Upper lobe of left lung (tissue), 6 donors: ENCODE results near the gene CFAP300. TPM values are rescaled to one million over a fixed set of nuclear protein-coding genes. Genes with fewer than 3 reads are reported as not detected.

Experiments used
- ATAC-seq, 2 donors: fragments of 200-7000 bp; cut with Tn5 transposase; one replicate each; pipeline ENCODE4 v1.9.1; 2022; ENCODE audit warnings: mild to moderate bottlenecking in 2 of 2, moderate library complexity in 2 of 2; ENCODE audit not compliant: low FRiP score in 2 of 2
- DNase-seq, 2 donors: peaks; one replicate each; pipeline ENCODE4 v3.0.0-alpha.2; 2019 to 2020
- H3K27ac ChIP-seq, 4 donors: fragments of 200-600 bp; sonication (generic); one replicate each; pipeline ENCODE4 v1.5.1; 2016 to 2019
- H3K27me3 ChIP-seq, 4 donors: fragments of 200-600 bp; sonication (generic); one replicate each; pipeline ENCODE4 v1.5.1; 2017 to 2019
- H3K36me3 ChIP-seq, 4 donors: fragments of 200-600 bp; sonication (generic); one replicate each; pipeline ENCODE4 v1.5.1; 2016 to 2019
- H3K4me1 ChIP-seq, 4 donors: fragments of 200-600 bp; sonication (generic); one replicate each; pipeline ENCODE4 v1.5.1; 2018 to 2019
- H3K4me3 ChIP-seq, 4 donors: fragments of 200-600 bp; sonication (generic); one replicate each; pipeline ENCODE4 v1.5.1; 2017 to 2019; ENCODE audit warnings: mild to moderate bottlenecking in 2 of 4, moderate library complexity in 1 of 4
- H3K9me3 ChIP-seq, 4 donors: fragments of 200-600 bp; sonication (generic); one replicate each; pipeline ENCODE4 v1.5.1; 2018 to 2019
- CTCF ChIP-seq, 6 experiments: fragments of 450-650 bp in 4 of 6; fragments of 200-600 bp in 2 of 6; sonication (generic) in 2 of 6; IDR thresholded peaks; one replicate each; pipeline ENCODE4 v1.5.1; 2016 to 2019; ENCODE audit warnings: antibody characterized with exemption in 6 of 6
- EP300 ChIP-seq, 4 donors: sonication (generic); formaldehyde crosslinking; IDR thresholded peaks; one replicate each; pipeline ENCODE4 v1.5.1; 2017; ENCODE audit warnings: antibody characterized with exemption in 4 of 4, control low read depth in 2 of 4
- POLR2A ChIP-seq, 4 donors: fragments of 450-650 bp; IDR thresholded peaks; one replicate each; pipeline ENCODE4 v1.5.1; 2016 to 2017; ENCODE audit warnings: antibody characterized with exemption in 4 of 4, mild to moderate bottlenecking in 2 of 4
- POLR2AphosphoS5 ChIP-seq, 2 donors: sonication (generic); formaldehyde crosslinking; IDR thresholded peaks; one replicate each; pipeline ENCODE4 v1.5.1; 2017; ENCODE audit warnings: antibody characterized with exemption in 2 of 2
- WGBS, 2 donors: methylation state at CpG; one replicate each; pipeline ENCODE4 v1.1.5; 2017 to 2018; 5-methylcytosine and 5-hydroxymethylcytosine counted together
- total RNA-seq, 6 donors: library from RNA; depleted of rRNA in 4 of 6; stranded (reverse); fragments of >200 nt in 4 of 6; gene quantifications; one replicate each; pipeline versions ENCODE4 v1.1.0 to v1.2.1, GENCODE V29; 2016 to 2021
- donor health status: DM: no; HTN: no; CAD: no; lungs with moderate emphysema.
- donor health status: DM: no; HTN: yes; CAD: no; lungs with severe emphysema.

The CFAP300 gene
- total RNA-seq, 6 donors from 2014 or later = 1.2 to 15.9 (median 4.2) TPM

- Histone ChIP-seq H3K4me1 (peaks cover 2 to 28% (median 11%) of the 10 kb centered on the region in 4 donors), H3K9me3 (no peaks in the 10 kb centered on the region), H3K27me3 (peaks cover 0 to 6% (median 0%) of the 10 kb centered on the region in 4 donors), H3K4me3 (peak overlapping the region; percentile 58 to 83 (median 80)), H3K36me3 (no peaks in the 10 kb centered on the region), H3K27ac (peak overlapping the region; percentile 97 to 99 (median 98))
- WGBS, 2 donors = 0% methylated on average over 19 to 26 of the region's 61 CpGs
- peak in 1 of 6 experiments; percentile 6 for TF ChIP-seq CTCF (IDR thresholded peaks at IDR 0.05)
- TF ChIP-seq EP300 (IDR thresholded peaks at IDR 0.05) = no peak
- peak in 1 of 4 donors; percentile 58 for TF ChIP-seq POLR2A (IDR thresholded peaks at IDR 0.05)
- peak in 1 of 2 donors; percentile 35 for TF ChIP-seq POLR2AphosphoS5 (IDR thresholded peaks at IDR 0.05)
- DNase-seq (peak; percentile 79 to 93), ATAC-seq (peak; percentile 71 to 88)
These were observed 64.0 kb downstream of the CFAP300 start for GRCh38 chr11:102111011-102111786.

- Histone ChIP-seq H3K27me3 (peaks cover 0 to 6% (median 0%) of the 10 kb centered on the region in 4 donors), H3K27ac (peak overlapping the region; percentile 97 to 99 (median 98)), H3K9me3 (no peaks in the 10 kb centered on the region), H3K4me1 (peaks cover 9 to 30% (median 13%) of the 10 kb centered on the region in 4 donors), H3K4me3 (peak overlapping the region; percentile 58 to 83 (median 80)), H3K36me3 (no peaks in the 10 kb centered on the region)
- ATAC-seq (peak; percentile 61 to 65), DNase-seq (peak in 1 of 2 donors; percentile 39)
- peak; percentile 38 to 60 for TF ChIP-seq POLR2AphosphoS5 (IDR thresholded peaks at IDR 0.05)
- no peak for TF ChIP-seq CTCF (IDR thresholded peaks at IDR 0.05)
- peak in 2 of 4 donors; percentile 12 to 33 for TF ChIP-seq POLR2A (IDR thresholded peaks at IDR 0.05)
- TF ChIP-seq EP300 (IDR thresholded peaks at IDR 0.05) = no peak
- WGBS, 2 donors = 3% methylated on average over 20 of the region's 20 CpGs
These were observed 64.7 kb downstream of the CFAP300 start for GRCh38 chr11:102111787-102112508.

GRCh38 chr11:102112509-102112821 lies 65.2 kb downstream of the CFAP300 start:
- WGBS, 2 donors = 14 to 20% methylated on average over 5 of the region's 5 CpGs
- Histone ChIP-seq H3K9me3 (no peaks in the 10 kb centered on the region), H3K36me3 (no peaks in the 10 kb centered on the region), H3K4me1 (peaks cover 11 to 34% (median 18%) of the 10 kb centered on the region in 4 donors), H3K27ac (peak overlapping the region; percentile 97 to 99 (median 98)), H3K27me3 (peaks cover 0 to 6% (median 0%) of the 10 kb centered on the region in 4 donors), H3K4me3 (peak overlapping the region; percentile 17 to 83 (median 80))
- ATAC-seq = no peak
- TF ChIP-seq CTCF (IDR thresholded peaks at IDR 0.05) (no peak), POLR2AphosphoS5 (IDR thresholded peaks at IDR 0.05) (no peak), POLR2A (IDR thresholded peaks at IDR 0.05) (no peak), EP300 (IDR thresholded peaks at IDR 0.05) (no peak)
- no peak for DNase-seq

- 59 to 61% methylated on average over 4 of the region's 4 CpGs for WGBS, 2 donors
- H3K4me1 ChIP-seq = peaks cover 24 to 48% (median 30%) of the 10 kb centered on the region in 4 donors
- TF ChIP-seq POLR2A (IDR thresholded peaks at IDR 0.05) (no peak), CTCF (IDR thresholded peaks at IDR 0.05) (no peak), POLR2AphosphoS5 (IDR thresholded peaks at IDR 0.05) (no peak), EP300 (IDR thresholded peaks at IDR 0.05) (no peak)
These were observed 66.8 kb downstream of the CFAP300 start for GRCh38 chr11:102114032-102114431.

More at GRCh38 chr11:102114032-102114431, 66.8 kb downstream of the CFAP300 start:
- no peak for DNase-seq
- Histone ChIP-seq H3K9me3 (no peaks in the 10 kb centered on the region), H3K36me3 (no peaks in the 10 kb centered on the region), H3K27me3 (peaks cover 0 to 6% (median 0%) of the 10 kb centered on the region in 4 donors), H3K4me3 (peak overlapping the region in 1 of 4 donors; percentile 80), H3K27ac (peak overlapping the region; percentile 7 to 97 (median 70))
- no peak for ATAC-seq
